GM18499 (cell line): ENCODE results near the gene RBM38.

Source experiments
- ATAC-seq: cut with Tn5 transposase; IDR thresholded peaks from one replicate; pipeline ENCODE4 v1.9.1; 2021; ENCODE audit warnings: moderate number of reproducible peaks; ENCODE audit not compliant: insufficient read depth, unreplicated experiment

The RBM38 gene

GRCh38 chr20:57388953-57389694 lies 2.1 kb upstream of the RBM38 start:
- ATAC-seq: no peak

- no peak for ATAC-seq
These were observed 1.2 kb upstream of the RBM38 start for GRCh38 chr20:57389695-57390603.

GRCh38 chr20:57391439-57392301 lies 474 bp downstream of the RBM38 start:
- no peak for ATAC-seq

- ATAC-seq: no peak
These were observed 1.5 kb downstream of the RBM38 start for GRCh38 chr20:57392512-57393271.

- ATAC-seq: no peak
These were observed 2.3 kb downstream of the RBM38 start for GRCh38 chr20:57393321-57394120.

GRCh38 chr20:57394121-57395082 lies 3.2 kb downstream of the RBM38 start:
- ATAC-seq: no peak

- ATAC-seq: no peak
These were observed 4.1 kb downstream of the RBM38 start for GRCh38 chr20:57395111-57395966.

GRCh38 chr20:57396212-57396983 lies 5.2 kb downstream of the RBM38 start:
- no peak for ATAC-seq

- ATAC-seq: no peak
These were observed 5.9 kb downstream of the RBM38 start for GRCh38 chr20:57396984-57397692.

- ATAC-seq: no peak
These were observed 6.5 kb downstream of the RBM38 start for GRCh38 chr20:57397693-57398108.

- ATAC-seq: peak; percentile 31
These were observed 7.1 kb downstream of the RBM38 start for GRCh38 chr20:57398231-57398821.

- ATAC-seq: no peak
These were observed 7.8 kb downstream of the RBM38 start for GRCh38 chr20:57398901-57399535.

GRCh38 chr20:57399587-57400155 lies 8.5 kb downstream of the RBM38 start:
- ATAC-seq: no peak

- ATAC-seq: no peak
These were observed 9.1 kb downstream of the RBM38 start for GRCh38 chr20:57400231-57400701.
